COLO668 (cell line): ENCODE results near the gene GBGT1.

Experiments
- DNase-seq: peaks from one replicate; lab custom pipeline; 2025; ENCODE audit not compliant: unreplicated experiment; lab: John Stamatoyannopoulos, UW

Gene GBGT1

DNA sequence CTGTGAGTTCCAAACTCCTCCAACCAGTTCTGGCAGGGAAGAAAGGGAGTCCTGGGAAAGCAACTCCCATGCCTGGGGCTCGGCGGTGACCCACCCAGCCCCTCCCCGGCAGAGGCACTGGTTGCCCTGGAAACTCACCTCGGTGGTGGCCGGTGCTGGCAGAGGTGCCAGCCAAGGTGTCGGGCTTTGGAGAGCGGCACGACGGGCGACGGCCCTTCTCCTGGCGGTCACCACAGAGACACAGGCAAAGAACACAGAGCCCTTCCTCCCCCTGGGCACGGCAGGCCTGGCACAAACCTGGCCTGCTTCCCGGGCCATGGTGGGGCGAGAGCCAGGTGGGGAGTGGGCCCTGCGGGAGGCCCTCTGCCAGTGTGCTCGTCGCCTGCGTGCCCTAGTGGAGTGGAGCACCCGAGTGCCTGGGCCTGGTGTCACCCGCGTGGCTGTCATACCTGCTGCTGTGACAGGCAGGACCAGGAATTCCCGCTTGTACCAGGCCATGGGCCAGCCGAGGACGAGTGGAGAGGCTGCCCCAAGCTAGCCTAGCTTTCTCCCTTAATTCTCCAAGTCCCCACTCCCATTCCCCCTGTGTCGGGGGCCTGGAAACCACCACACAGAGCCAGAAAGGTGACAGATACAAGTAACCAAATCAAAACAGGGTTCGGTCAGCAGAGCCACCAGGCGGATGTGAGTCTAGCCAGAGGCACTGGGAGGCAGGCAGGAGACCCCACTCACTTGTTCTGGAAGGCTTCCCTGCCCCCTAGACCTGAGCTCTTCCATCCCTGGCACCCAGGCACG lies 34.5 kb downstream of the GBGT1 start:
- no peak for DNase-seq

DNA sequence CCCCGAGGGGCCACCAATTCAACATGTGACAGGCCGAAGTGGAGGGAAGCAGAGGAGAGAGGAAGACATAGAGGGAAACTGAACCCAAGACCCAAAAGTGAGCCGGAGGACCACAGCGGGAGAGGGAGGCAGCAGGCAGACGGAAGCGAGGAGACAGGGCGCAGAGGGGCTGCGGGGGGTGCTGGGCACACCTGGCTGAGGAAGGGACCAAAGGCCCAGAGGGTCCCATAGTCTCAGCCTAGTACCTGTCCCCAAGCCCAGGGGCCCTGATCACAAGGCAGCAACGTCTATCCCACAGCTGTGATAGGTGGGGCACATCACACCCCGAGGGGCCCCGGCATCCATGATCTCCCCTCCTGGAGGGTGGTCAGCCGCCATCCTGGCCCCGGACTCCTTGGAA lies 35.6 kb downstream of the GBGT1 start:
- DNase-seq: no peak

DNA sequence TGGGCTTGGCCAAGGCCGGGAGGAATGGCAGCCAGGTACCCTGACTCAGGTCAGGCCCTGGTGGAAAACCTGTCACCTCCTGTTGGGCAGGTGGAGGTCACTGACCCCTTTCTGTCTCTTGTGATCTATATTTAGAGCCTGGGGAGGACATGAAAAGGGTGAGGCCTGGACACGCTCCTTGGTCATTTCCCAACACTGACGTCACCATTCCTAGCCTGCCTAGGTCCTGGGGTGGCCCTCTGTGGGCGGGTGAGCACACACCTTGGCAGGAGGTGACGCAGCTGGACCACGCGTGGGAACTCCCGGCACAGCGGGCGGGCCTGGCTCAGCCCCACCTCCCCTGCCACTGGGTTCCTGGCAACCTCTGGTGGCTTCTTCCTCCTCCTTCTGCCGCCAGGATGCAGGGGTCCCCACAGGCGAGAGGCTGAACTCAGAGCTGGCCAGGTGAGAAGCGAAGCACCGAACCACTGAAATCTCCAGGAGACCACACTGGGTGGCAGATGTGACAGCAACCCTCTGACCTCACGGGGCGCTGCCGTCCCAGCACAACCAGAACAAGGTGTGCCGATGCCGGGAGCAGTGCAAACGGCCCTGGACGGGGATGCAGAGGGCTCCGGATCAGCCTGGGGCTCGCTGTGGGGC lies 36.3 kb downstream of the GBGT1 start:
- no peak for DNase-seq

DNA sequence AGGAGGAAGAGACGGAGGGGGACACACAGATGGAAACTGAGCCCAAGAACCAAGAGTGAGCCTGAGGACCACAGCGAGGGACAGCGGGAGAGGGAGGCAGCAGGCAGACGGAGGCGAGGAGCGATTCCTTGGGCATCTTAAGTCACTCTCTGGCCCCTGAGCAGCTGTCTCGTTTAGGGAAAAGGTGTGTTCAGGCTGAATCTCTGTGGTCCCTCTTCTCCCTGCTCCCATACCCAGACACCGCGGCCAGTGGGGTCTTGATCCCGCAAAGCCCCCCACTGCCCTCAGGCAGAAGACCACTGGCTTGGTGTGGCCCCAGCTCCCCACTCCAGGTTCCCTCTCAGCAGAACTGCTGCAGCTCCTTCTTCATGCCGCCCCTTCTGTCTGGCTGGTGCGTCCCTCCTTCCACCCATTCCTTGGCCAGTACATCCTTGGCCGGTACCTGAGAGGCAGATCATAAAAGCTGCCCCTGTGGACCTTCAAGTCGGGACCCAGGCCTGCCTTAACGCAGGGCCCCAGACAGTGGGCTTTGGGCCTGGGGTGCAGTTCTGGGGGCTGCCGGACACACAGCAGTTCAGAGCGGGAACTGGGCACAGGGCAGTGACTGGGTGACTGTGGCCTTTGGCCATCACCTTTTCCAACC lies 36.9 kb downstream of the GBGT1 start:
- no peak for DNase-seq

DNA sequence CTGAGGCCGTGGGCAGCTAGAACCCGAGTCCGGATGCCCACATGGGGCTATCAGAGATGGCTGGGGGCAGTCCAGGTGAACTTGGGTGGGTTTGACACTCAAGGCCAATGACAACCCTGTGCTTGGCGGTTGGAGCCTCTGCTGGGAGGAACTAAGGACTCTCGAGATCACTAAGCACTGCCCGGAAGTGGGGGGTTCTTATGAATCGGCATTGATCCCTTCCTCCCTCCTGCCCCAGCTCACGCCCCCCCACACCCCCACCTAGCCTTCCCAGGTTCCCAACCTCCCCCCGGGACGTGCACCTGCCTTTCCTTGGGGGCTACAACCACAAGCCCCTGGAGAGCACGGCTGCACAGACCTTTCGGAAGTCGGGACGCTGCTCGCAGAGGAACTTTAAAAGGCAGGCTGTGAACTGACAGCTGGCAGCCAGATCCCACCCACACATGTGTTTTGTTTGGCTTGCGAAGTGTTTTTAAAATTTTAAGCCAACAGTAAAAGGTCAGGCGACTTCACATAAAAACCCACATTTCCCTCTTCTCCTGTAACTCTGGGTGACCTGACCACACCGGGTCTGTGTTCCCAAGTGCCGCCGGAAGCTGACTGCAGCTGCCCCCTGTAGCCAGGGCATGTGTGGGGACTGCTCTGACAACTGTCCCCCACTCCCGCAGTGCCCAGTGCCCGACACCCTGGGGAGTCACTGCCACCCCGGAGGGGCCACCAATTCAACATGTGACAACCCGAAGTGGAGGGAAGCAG lies 37.6 kb downstream of the GBGT1 start:
- DNase-seq: no peak

DNA sequence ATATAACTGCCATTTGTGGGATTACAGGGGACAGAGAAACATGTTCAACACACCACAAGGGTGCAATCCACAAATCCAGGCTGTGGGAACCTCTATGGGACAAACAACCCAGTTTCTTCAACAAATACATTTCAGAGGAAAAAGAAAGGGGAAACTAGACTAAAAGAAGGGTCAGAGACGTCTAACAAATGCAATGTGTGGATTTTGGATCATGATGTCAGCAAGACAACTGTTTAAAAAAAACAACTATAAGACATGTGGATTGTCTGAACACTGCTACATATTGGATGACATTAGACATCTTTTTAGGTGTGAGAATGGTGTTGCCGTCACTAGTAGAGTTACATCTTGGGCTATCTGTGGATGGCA lies 38.8 kb downstream of the GBGT1 start:
- DNase-seq: no peak

DNA sequence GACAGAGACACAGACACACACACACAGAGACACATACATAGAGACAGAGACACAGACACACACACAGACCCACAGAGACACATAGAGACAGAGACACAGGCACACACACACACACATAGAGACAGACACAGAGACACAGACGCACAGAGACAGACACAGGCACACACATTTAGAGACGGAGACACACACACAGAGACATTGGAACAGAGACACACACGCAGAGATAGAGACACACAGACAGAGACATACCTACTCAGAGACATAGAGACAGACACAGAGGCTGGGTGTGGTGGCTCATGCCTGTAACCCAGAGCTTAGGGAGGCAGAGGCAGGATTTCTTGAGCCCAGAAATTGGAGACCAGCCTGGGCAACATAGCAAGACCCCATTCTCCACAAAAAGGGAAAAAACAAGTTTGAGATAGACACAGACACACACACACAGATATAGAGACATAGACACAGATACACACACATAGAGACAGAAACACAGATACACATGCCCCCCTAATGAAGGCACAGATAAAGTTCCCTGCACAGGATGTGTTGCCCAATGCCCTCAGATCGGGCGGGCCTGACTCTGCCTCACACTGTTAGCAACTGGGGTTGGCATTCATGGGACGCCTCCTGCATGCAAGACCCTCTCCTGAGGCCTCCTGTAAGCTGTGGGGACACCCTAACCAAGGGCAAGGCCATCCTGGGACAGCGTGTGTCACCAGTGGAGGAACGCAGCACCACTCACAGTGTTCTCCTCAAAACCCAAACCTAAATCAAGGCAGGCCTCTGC lies 39.4 kb downstream of the GBGT1 start:
- DNase-seq: no peak

DNA sequence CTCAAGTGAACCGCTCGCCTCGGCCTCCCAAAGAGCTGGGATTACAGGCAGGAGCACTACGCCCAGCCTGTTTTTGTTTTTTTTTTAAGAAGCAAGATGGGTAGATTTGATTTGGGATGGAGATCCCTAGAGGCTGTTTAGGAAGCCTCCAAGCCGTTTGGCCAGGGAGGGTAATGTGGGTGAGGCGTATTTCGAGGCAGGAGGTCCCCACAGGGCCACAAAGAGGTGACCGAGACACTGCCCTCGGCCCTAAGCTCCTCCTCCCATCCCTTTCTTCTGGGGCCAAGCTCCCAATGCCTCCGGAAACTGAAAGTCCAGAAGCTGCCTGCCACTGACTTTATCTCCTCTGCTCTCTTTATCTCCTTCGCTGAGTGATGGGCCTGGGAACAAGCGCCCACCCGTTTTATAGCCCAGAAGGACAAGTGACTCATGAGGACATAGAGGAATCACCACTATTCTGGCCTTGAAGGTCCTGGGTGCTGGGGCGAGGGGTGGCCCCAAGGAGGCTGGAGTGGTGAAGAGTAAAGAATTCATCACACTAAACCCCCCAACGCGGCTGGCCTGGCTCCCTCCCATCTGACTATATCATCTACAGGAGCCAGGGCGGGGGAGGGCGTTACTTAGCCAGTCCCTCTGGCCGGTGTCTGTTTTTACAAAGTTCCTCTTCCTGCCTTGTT lies 40.6 kb downstream of the GBGT1 start:
- DNase-seq: no peak

DNA sequence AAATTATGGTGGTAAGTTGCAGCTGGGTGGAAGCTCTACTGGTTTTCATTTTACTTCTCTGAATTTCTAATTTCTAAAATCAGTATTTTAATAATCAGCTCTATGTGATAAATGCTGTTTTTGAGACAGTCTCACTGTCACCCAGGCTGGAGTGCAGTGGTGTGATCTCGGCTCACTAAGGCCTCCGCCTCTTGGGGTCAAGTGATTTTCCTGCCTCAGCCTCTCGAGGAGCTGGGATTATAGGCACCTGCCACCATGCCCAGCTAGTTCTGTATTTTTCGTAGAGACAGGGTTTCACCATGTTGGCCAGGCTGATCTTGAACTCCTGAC lies 41.1 kb downstream of the GBGT1 start:
- no peak for DNase-seq

DNA sequence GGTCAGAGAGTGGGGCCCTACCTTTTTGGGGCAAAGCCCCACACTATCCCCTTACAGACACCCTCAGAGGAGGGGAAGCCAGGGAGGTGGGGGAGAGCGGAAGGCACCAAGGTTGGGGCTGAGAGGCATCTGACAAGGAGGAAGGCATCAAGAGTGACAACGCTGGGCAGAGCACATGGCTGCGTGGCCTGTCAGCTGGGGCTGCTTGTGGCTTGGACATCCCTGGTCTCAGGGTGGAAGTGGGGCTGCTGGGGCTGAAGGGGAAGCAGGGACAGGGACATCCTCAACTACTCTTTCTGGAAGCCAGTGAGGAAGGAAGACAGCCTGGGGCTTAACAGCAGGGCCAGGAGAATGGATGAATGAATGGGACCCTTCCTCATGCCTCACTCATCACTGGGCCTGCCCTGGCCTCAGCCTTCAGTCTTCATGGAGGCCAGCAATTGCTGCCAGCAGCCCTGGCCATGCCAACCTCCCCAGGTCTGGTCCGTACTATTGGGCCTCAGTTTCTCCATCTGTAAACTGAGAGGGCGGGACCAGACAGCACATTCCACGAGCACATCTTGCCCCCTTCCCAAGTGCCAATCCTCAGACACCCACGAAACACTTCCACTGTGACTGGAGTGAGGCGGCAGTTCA lies 41.7 kb downstream of the GBGT1 start:
- no peak for DNase-seq

DNA sequence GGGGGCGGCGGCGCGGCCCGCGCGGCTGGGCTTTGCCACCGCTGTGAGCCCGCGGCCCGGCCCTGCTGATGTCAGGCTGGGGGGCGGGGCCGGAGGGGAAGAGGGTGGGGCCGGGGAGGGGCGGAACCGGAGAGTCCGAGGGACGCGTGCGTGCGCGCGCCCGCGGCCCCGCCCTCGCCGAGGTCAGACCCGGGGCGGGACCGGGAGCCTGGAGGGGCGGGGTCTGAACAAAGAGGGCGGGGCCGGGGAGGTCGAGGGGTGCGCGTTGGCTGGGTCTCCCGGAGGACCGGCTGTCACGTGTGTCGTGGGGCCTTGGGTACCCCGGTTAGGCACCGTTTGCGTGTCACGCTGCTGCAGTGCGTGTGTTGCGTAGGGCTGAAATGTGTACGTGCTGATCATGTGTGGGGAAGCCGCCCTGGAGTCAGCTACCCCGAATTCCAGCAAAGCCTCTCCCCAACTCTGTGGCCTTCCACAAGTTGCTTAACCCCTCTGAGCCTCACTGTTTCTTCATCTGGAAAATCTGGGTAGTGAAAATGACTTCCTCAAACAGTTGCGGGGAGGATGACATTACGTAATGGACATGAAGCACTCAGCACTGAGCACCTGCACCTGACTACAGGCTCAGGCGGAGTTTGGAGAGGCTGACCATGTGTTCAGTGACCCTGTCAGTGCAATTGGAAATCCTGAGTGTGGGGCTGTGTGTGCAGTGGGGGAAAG lies 42.4 kb downstream of the GBGT1 start, which contains the start of gene RALGDS:
TSS of gene RALGDS (minus strand) at position 43 of the 717 bp plus-strand sequence. CDS start 86 bp downstream, outside the sequence.
- peak; percentile 95 for DNase-seq

DNA sequence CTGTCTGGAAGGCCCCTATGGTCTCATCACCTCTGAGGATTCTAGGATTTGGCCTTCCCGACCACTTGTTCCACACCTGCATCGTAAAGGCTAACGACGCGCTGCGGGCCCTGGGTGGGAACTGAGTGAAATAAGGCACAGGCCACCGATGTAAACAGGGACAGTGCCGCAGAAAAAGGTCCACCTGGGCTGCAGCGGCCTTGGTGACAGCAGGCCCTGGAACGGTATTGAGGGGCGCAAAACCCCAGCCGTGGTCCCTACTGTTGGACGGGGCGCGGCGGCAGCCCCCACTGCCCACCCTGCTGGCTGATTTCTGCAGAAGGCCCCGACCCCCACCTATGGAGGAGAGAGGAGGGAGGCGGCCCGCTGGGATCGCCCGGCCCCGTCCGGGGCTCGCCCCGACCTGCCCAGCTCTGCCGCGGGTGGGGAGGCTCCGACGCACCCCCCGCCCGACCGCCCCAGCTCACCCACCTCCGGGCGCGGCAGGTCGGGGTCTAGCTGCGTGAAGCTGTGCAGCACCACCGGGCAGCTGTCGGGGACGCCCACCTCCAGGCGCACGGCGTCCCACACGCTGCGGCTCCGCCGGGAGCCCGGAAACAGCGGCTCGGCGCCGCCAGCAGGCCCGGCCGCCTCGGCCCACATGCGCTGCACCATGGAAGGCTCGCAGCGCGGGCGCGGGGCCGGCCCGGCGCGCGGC lies 43.1 kb downstream of the GBGT1 start:
- peak; percentile 30 for DNase-seq

DNA sequence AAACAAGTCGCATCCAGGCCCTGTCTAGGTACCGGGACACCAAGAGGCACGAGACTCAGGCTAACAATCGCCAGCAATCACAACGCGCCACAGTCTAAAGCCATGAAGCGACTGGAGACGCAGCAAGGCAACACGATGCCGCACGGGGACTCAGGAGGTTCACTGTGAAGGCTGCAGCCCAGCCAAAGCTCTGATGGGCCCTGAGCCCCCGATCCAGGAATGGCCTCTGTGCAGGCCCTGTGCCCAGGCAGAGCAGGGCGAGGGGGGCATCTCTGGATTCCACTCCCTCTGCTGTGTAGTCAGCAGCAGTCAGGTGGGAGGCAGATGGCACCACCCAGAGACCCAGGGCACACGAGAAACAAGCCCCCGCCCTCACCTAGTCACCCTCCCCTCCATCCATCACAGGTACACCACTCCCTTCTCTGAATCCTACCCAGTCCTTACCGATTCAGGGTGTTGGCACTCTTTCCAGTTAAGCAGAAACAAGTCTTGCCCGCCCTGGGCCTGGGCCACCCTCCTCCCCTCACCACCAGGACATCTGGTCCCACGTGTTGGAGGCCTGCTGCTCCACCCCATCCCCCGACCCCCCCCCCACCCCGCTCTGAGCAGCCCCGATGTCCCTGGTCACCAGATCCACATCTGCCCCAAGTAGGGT lies 43.7 kb downstream of the GBGT1 start:
- DNase-seq: no peak

DNA sequence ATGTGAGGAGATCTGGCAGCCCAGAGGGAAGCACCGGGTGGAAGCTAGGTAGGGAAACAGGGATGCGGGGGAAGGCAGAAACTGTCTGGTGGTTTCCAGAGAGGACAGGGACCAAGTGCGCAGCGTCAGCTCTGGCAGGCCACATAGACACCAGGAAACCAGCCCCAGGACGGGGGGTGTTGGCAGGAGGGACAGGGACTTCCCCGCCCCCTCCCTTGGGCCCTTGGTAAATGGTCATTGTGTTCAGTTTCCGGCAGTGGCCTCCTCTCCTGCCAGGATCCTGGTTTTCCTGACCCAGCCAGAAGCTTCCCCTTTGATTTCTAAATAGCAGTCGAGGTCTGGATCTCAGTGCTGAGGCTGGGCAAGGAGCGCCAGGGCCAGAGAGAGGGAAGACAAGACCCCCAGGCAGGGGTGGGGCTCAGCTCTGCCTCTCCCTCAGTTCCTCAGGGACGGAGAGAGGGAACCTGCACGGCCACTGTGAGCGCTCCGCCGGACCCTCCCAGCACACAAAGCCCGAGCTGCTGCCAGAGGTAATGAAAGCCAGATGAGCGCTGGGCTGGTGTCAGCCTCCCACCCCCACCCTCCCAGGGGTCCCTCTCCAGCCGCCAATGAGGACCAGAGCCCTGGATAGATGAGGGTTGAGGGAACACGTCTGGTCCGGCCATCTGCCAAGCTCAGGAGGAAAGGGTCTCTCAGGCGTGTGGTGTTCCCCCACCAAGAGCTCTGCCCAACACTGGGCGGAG lies 44.4 kb downstream of the GBGT1 start:
- no peak for DNase-seq

DNA sequence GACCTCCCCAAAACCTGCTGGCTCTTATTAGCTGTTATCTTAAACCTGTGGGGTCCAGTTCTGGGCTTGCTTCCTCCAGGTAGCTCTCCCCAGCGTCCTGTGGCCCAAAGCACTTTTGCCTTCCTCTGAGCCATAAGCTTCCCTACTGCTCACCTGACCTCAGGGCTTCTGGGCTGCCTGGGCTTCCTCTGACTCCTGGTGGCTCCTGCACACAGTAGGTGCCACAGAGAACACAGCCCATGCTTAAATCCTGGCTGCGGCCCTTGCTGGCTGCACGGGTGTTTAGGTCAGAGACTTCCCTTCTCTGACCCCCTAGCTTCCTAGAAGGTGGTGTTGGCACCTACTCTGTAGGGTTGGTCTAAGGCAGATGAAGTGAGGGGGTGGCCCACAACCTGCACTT lies 45.1 kb downstream of the GBGT1 start:
- DNase-seq: no peak

DNA sequence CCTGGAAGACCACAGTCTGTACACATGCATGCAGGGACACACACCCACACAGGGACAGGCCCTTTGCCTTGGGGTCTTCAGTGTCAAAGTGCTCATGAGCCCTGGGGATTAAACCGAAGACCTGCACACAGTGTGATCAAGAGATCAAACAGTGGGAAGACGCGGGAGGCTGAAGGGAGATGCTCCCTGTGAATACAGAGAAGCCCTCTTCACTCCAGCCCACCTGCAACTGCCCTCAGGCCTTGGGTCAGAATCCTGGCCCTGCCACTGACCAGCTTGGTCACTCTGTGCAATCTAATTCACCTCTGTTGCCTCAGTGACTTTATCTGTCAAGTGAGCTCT lies 45.6 kb downstream of the GBGT1 start:
- no peak for DNase-seq
